NCI-H510A treated with DMSO at 0.1 percent for 48 hours (cell line): Measurements from ENCODE around the gene MCCD1.

ENCODE experiments used
- DNase-seq: peaks from one replicate; lab custom pipeline; 2025; lab: John Stamatoyannopoulos, UW

Gene MCCD1

DNA sequence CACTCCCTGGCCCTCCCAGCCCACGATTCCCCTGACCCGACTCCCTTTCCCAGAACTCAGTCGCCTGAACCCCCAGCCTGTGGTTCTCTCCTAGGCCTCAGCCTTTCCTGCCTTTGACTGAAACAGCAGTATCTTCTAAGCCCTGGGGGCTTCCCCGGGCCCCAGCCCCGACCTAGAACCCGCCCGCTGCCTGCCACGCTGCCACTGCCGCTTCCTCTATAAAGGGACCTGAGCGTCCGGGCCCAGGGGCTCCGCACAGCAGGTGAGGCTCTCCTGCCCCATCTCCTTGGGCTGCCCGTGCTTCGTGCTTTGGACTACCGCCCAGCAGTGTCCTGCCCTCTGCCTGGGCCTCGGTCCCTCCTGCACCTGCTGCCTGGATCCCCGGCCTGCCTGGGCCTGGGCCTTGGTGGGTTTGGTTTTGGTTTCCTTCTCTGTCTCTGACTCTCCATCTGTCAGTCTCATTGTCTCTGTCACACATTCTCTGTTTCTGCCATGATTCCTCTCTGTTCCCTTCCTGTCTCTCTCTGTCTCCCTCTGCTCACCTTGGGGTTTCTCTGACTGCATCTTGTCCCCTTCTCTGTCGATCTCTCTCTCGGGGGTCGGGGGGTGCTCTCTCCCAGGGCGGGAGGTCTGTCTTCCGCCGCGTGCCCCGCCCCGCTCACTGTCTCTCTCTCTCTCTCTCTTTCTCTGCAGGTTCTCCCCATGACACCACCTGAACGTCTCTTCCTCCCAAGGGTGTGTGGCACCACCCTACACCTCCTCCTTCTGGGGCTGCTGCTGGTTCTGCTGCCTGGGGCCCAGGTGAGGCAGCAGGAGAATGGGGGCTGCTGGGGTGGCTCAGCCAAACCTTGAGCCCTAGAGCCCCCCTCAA is 43.5 kb downstream of the MCCD1 start, which contains the start of gene LTA:
LTA (plus strand) TSS at position 249 of the 871 bp plus-strand sequence; CDS start at position 703, 454 bp downstream.
- DNase-seq, result no peak

DNA sequence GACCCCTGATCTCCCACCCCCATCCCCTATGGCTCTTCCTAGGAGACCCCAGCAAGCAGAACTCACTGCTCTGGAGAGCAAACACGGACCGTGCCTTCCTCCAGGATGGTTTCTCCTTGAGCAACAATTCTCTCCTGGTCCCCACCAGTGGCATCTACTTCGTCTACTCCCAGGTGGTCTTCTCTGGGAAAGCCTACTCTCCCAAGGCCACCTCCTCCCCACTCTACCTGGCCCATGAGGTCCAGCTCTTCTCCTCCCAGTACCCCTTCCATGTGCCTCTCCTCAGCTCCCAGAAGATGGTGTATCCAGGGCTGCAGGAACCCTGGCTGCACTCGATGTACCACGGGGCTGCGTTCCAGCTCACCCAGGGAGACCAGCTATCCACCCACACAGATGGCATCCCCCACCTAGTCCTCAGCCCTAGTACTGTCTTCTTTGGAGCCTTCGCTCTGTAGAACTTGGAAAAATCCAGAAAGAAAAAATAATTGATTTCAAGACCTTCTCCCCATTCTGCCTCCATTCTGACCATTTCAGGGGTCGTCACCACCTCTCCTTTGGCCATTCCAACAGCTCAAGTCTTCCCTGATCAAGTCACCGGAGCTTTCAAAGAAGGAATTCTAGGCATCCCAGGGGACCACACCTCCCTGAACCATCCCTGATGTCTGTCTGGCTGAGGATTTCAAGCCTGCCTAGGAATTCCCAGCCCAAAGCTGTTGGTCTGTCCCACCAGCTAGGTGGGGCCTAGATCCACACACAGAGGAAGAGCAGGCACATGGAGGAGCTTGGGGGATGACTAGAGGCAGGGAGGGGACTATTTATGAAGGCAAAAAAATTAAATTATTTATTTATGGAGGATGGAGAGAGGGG is 44.7 kb downstream of the MCCD1 start:
- DNase-seq, result no peak

GRCh38 chr6:31574106-31575061 is 45.6 kb downstream of the MCCD1 start:
- DNase-seq, result no peak

- DNase-seq, result no peak
Observed at GRCh38 chr6:31575335-31575901, 46.7 kb downstream of the MCCD1 start, which contains the start of gene TNF. TNF (plus strand) TSS chr6:31575565; CDS start chr6:31575742, 177 bp downstream.

DNA sequence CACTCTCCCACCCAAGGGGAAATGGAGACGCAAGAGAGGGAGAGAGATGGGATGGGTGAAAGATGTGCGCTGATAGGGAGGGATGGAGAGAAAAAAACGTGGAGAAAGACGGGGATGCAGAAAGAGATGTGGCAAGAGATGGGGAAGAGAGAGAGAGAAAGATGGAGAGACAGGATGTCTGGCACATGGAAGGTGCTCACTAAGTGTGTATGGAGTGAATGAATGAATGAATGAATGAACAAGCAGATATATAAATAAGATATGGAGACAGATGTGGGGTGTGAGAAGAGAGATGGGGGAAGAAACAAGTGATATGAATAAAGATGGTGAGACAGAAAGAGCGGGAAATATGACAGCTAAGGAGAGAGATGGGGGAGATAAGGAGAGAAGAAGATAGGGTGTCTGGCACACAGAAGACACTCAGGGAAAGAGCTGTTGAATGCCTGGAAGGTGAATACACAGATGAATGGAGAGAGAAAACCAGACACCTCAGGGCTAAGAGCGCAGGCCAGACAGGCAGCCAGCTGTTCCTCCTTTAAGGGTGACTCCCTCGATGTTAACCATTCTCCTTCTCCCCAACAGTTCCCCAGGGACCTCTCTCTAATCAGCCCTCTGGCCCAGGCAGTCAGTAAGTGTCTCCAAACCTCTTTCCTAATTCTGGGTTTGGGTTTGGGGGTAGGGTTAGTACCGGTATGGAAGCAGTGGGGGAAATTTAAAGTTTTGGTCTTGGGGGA is 47.4 kb downstream of the MCCD1 start:
- no peak for DNase-seq

DNA sequence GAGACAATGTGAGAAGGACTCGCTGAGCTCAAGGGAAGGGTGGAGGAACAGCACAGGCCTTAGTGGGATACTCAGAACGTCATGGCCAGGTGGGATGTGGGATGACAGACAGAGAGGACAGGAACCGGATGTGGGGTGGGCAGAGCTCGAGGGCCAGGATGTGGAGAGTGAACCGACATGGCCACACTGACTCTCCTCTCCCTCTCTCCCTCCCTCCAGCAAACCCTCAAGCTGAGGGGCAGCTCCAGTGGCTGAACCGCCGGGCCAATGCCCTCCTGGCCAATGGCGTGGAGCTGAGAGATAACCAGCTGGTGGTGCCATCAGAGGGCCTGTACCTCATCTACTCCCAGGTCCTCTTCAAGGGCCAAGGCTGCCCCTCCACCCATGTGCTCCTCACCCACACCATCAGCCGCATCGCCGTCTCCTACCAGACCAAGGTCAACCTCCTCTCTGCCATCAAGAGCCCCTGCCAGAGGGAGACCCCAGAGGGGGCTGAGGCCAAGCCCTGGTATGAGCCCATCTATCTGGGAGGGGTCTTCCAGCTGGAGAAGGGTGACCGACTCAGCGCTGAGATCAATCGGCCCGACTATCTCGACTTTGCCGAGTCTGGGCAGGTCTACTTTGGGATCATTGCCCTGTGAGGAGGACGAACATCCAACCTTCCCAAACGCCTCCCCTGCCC is 48.3 kb downstream of the MCCD1 start:
- DNase-seq, result no peak

DNA sequence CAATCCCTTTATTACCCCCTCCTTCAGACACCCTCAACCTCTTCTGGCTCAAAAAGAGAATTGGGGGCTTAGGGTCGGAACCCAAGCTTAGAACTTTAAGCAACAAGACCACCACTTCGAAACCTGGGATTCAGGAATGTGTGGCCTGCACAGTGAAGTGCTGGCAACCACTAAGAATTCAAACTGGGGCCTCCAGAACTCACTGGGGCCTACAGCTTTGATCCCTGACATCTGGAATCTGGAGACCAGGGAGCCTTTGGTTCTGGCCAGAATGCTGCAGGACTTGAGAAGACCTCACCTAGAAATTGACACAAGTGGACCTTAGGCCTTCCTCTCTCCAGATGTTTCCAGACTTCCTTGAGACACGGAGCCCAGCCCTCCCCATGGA is 48.8 kb downstream of the MCCD1 start:
- DNase-seq, result no peak

GRCh38 chr6:31578184-31579118 is 49.7 kb downstream of the MCCD1 start:
- no peak for DNase-seq

DNA sequence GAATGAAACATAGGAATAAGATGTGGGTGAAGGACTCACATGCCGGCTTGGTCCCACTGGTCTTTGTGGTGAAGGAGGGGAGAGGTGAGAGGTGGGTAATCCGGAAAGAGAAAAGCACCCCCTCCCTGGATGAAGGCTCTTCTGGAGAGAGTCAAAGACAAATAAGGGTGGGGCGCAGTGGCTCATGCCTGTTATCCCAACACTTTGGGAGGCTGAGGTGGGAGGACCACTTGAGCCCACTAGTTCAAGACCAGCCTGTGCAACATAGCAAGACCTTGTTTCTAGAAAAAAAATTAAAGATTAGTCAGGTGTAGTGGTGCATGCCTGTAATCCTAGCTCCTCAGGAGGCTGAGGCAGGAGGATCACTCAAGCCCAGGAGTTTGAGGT is 50.4 kb downstream of the MCCD1 start:
- no peak for DNase-seq
